Ecto neural progenitor cell (in vitro differentiated cells): Measurements from ENCODE around the gene PRH1.

ENCODE experiments used
- DNase-seq: peaks from one replicate; pipeline ENCODE4 v3.0.0-alpha.2; 2018; ENCODE audit warnings: low spot score

The PRH1 gene

DNA sequence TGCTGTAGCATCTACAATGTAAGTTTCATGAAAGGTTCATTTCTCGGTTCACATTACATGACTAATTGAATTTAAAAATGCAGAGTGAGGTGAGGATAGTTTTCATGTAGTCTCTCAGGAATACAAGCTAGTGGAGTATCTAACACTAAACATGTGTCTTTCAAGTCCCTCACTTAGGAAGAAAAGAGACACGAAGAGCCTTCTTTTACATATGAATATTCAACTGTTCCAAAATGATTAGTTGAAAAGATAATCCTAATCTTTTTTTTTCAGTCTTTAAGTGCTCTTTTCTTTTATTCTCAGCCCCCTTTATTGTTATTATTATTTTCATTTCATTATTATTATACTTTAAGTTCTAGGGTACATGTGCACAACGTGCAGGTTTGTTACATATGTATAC is 45.6 kb downstream of the PRH1 start:
- DNase-seq = no peak
